ENCODE results near the gene FLNC.

DNA sequence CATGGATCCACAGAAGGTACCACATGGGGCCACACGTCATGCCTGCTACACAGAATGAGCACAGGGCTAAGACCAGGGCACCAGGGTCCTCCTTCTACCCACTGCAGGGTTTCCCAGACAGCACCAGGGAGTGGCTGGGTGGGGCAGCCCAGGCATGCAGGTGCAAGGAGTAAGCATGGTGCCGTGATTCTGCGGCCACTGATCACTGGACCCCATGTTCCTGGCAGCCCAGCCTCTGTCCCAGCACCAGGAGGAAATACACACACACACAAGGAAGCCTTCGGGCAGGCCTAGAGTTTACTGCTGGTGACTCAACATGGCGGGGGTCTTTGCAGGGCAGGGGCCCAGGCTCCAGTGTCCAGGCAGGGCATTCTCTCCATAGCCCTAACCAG, 46.4 kb downstream of the FLNC start:
- TF ChIP-seq, protein P1, sequence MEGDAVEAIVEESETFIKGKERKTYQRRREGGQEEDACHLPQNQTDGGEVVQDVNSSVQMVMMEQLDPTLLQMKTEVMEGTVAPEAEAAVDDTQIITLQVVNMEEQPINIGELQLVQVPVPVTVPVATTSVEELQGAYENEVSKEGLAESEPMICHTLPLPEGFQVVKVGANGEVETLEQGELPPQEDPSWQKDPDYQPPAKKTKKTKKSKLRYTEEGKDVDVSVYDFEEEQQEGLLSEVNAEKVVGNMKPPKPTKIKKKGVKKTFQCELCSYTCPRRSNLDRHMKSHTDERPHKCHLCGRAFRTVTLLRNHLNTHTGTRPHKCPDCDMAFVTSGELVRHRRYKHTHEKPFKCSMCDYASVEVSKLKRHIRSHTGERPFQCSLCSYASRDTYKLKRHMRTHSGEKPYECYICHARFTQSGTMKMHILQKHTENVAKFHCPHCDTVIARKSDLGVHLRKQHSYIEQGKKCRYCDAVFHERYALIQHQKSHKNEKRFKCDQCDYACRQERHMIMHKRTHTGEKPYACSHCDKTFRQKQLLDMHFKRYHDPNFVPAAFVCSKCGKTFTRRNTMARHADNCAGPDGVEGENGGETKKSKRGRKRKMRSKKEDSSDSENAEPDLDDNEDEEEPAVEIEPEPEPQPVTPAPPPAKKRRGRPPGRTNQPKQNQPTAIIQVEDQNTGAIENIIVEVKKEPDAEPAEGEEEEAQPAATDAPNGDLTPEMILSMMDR (IDR thresholded peaks at IDR 0.05) = no peak
- TF ChIP-seq YY1 (IDR thresholded peaks at IDR 0.05; ENCODE audit: low read depth) (no peak), EP300 (IDR thresholded peaks at IDR 0.05; ENCODE audit: borderline replicate concordance in 1 of 2, low read depth in 1 of 2, low read length in 1 of 2) (no peak), POLR2AphosphoS5 (IDR thresholded peaks at IDR 0.05; ENCODE audit: low read depth, low read length) (no peak), FOXM1 (IDR thresholded peaks at IDR 0.05; ENCODE audit: low read depth) (no peak), RAD21 (IDR thresholded peaks at IDR 0.05; ENCODE audit: low read length) (no peak), MEF2A (IDR thresholded peaks at IDR 0.05; ENCODE audit: borderline replicate concordance, low read depth) (no peak), MXI1 (IDR thresholded peaks at IDR 0.05; ENCODE audit: low read depth, low read length) (no peak), FOXJ3 (CRISPR knock-in tag; IDR thresholded peaks at IDR 0.05) (no peak), RFX5 (IDR thresholded peaks at IDR 0.05; ENCODE audit: low read length) (no peak), JUND (IDR thresholded peaks at IDR 0.05) (no peak)

All from SK-N-SH (cell line).